HG03045 (cell line): Measurements from ENCODE around the gene PDZK1.
"Not testable (repeated sequence)": the region's sequence is repeated elsewhere in the genome, so short reads cannot be mapped to it uniquely, and the experiment has no call there.

Experiments
- ATAC-seq: cut with Tn5 transposase; IDR thresholded peaks from one replicate; pipeline ENCODE4 v1.9.1; 2021; ENCODE audit warnings: mild to moderate bottlenecking, moderate library complexity; ENCODE audit not compliant: unreplicated experiment

Gene PDZK1

GRCh38 chr1:145711213-145711651 lies 4.1 kb upstream of the PDZK1 start:
- no peak for ATAC-seq

- ATAC-seq = no peak
Measured at GRCh38 chr1:145710291-145711027, 3.3 kb upstream of the PDZK1 start.

GRCh38 chr1:145708063-145708462 lies 895 bp upstream of the PDZK1 start:
- ATAC-seq = no peak

- ATAC-seq = no peak
Measured at GRCh38 chr1:145706086-145706664, 993 bp downstream of the PDZK1 start.

GRCh38 chr1:145705622-145706021 lies 1.5 kb downstream of the PDZK1 start:
- no peak for ATAC-seq

- no peak for ATAC-seq
Measured at GRCh38 chr1:145702826-145703225, 4.3 kb downstream of the PDZK1 start.

GRCh38 chr1:145702052-145702451 lies 5.1 kb downstream of the PDZK1 start:
- no peak for ATAC-seq

- ATAC-seq = no peak
Measured at GRCh38 chr1:145701306-145701862, 5.8 kb downstream of the PDZK1 start.

GRCh38 chr1:145696630-145696960 lies 10.6 kb downstream of the PDZK1 start:
- ATAC-seq = no peak

- no peak for ATAC-seq
Measured at GRCh38 chr1:145695821-145696629, 11.1 kb downstream of the PDZK1 start.

- ATAC-seq = no peak
Measured at GRCh38 chr1:145692785-145693443, 14.3 kb downstream of the PDZK1 start.

GRCh38 chr1:145690587-145691558 lies 16.3 kb downstream of the PDZK1 start:
- peak; percentile 67 for ATAC-seq

GRCh38 chr1:145689922-145690321 lies 17.2 kb downstream of the PDZK1 start:
- no peak for ATAC-seq

GRCh38 chr1:145688924-145689323 lies 18.2 kb downstream of the PDZK1 start:
- no peak for ATAC-seq

GRCh38 chr1:145688328-145688727 lies 18.8 kb downstream of the PDZK1 start:
- ATAC-seq = no peak

- not testable (repeated sequence) for ATAC-seq
Measured at GRCh38 chr1:145686078-145686477, 21.1 kb downstream of the PDZK1 start.

- ATAC-seq = not testable (repeated sequence)
Measured at GRCh38 chr1:145684858-145685257, 22.3 kb downstream of the PDZK1 start.

GRCh38 chr1:145673217-145673616 lies 34.0 kb downstream of the PDZK1 start:
- ATAC-seq = not testable (repeated sequence)

GRCh38 chr1:145670995-145671745 lies 36.0 kb downstream of the PDZK1 start:
- ATAC-seq = not testable (repeated sequence)
